ENCODE data around the gene GRAMD1A.
"Not testable (repeated sequence)": the region's sequence is repeated elsewhere in the genome, so short reads cannot be mapped to it uniquely, and the experiment has no call there.

The GRAMD1A gene

DNA sequence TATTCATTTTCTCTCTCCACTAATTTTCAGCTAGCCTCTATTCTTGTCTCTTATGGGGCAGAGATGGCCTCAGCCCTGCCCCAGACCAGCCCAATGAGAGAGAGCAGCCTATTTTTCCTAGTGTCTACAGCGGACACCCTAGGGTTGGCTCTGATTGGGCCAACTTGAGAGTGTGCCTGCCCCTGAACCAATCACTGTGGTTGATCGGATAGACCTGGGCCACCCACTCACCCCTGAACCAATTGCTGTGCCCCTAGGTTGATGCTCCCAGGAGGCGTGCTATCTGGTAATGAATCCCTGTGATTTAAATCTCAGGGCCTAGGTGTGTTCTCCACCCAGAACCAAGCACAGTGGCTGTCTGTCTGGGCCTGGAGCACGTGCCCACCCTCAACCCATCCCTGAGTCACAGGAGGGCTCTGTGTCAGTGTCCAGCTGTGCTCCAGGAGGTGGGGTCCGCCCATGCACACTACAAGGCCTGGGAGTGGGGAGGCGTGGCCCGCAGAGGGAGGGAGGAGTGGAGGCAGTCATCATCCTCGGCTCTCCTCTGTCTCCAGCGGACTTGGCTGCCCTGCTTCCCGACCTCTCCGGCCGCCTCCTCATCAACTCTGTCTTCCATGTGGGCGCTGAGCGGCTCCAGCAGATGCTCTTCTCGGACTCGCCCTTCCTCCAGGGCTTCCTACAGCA, 15.3 kb downstream of the GRAMD1A start:
- no peak for DNase-seq (ENCODE audit: low read depth, low spot score)
- no peak overlapping the region for H3K27ac ChIP-seq

DNA sequence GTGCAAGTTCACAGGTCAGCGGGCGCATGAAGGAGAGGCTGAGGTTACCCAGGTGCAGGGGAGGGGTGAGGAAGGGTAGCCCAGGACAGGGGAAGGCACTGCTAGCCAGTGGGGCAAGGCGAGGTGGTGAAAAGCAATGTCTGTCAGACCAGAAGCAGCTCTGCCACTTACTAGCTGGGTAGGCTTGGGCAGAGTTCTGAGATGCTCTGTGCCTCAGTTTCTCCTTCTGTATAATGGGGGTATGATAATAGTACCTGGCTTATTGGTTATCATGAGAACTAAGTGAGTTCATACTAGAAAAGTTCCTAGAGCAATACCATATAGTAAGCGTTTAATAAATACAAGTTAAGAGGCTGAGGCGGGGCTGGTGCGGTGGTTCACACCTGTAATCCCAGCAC, 15.8 kb downstream of the GRAMD1A start:
- no peak for DNase-seq (ENCODE audit: low read depth, low spot score)
- H3K27ac ChIP-seq, result no peak overlapping the region

- H3K27ac ChIP-seq, result no peak overlapping the region
- DNase-seq (ENCODE audit: low read depth, low spot score), result no peak
Observed at GRCh38 chr19:35017507-35017906, 17.4 kb downstream of the GRAMD1A start.

- DNase-seq (ENCODE audit: low read depth, low spot score), result no peak
- no peak overlapping the region for H3K27ac ChIP-seq
Observed at GRCh38 chr19:35018379-35018778, 18.3 kb downstream of the GRAMD1A start.

GRCh38 chr19:35019144-35019543, 19.0 kb downstream of the GRAMD1A start:
- H3K27ac ChIP-seq, result no peak overlapping the region

GRCh38 chr19:35021016-35021415, 20.9 kb downstream of the GRAMD1A start:
- DNase-seq (ENCODE audit: low read depth, low spot score), result no peak
- no peak overlapping the region for H3K27ac ChIP-seq

More at GRCh38 chr19:35019144-35019543, 19.0 kb downstream of the GRAMD1A start:
- DNase-seq (ENCODE audit: low read depth, low spot score), result no peak

DNA sequence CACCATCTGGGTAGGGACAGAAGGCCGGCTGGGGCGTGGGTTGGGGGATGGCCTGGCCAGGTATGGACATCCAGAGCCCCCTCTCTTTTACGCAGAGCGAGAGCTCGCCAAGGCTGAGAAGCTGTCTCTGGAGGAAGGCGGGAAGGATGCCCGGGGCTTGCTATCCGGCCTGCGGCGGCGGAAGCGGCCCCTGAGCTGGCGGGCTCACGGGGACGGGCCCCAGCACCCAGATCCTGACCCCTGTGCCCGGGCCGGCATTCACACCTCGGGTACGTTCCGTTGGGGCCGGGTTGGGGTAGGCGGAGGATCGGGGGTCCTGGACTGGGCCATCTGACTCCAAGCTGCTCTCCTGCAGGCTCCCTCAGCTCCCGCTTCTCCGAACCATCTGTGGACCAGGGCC, 21.5 kb downstream of the GRAMD1A start:
- DNase-seq (ENCODE audit: low read depth, low spot score), result no peak
- H3K27ac ChIP-seq, result no peak overlapping the region

- no peak overlapping the region for H3K27ac ChIP-seq
- DNase-seq (ENCODE audit: low read depth, low spot score), result no peak
Observed at GRCh38 chr19:35022460-35022859, 22.3 kb downstream of the GRAMD1A start.

- H3K27ac ChIP-seq, result no peak overlapping the region
- no peak for DNase-seq (ENCODE audit: low read depth, low spot score)
Observed at GRCh38 chr19:35023428-35023827, 23.3 kb downstream of the GRAMD1A start.

- DNase-seq (ENCODE audit: low read depth, low spot score), result no peak
- H3K27ac ChIP-seq, result no peak overlapping the region
Observed at GRCh38 chr19:35024095-35024494, 24.0 kb downstream of the GRAMD1A start.

DNA sequence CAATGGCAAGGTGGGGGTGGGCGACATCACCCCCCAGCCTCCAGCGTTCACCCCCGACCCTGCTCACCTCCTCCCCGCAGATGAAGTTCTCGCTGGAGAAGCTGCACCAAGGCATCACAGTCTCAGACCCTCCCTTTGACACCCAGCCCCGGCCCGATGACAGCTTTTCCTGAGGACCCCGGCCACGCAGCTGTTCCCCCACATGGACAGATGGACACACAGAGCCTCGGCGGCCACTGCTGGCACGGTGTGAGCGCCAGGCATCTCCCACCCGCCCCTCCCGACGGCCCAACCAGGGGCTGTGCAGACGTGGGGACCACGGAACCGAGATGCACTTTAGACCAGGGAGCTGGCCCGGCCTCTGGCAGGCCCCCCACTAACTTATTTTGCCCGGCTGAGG, 25.8 kb downstream of the GRAMD1A start:
- H3K27ac ChIP-seq, result no peak overlapping the region
- DNase-seq (ENCODE audit: low read depth, low spot score), result no peak

DNA sequence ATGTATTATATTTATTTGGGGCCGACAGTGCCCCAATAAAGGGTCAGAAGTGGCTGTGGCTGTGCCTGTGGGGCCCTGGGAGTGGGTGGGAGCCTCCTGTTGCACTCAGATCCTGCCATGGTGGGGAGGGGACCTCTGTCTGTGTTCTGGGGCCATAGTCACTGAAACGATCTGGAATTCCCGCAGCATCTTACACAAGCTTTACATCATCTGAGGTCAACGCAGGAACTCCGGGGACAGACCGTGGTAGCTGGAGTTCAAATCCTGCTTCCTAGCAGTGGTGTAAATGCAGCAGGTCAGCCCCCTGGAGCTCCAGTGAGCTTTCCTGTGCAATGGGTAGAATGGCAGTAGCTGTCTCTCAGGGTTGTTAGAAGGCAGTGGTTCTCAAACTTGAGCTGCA, 26.3 kb downstream of the GRAMD1A start:
- H3K27ac ChIP-seq, result no peak overlapping the region
- no peak for DNase-seq (ENCODE audit: low read depth, low spot score)

DNA sequence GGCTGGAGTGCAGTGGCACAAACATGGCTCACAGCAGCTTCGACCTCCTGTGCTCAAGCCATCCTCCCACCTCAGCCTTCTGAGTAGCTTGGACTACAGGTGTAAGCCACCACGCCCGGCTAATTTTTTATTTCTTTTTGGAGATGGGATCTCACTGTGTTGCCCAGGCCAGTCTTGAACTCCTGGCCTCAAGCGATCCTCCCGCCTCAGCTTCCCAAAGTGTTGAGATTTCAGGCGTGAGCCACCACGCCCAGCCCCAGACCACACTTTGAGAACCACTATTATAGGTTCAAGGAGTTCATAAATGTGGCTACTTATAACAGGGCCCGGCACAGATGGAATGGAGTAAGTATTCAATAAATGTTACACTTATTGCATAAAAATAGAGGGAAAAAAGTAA, 26.9 kb downstream of the GRAMD1A start:
- no peak overlapping the region for H3K27ac ChIP-seq
- no peak for DNase-seq (ENCODE audit: low read depth, low spot score)

DNA sequence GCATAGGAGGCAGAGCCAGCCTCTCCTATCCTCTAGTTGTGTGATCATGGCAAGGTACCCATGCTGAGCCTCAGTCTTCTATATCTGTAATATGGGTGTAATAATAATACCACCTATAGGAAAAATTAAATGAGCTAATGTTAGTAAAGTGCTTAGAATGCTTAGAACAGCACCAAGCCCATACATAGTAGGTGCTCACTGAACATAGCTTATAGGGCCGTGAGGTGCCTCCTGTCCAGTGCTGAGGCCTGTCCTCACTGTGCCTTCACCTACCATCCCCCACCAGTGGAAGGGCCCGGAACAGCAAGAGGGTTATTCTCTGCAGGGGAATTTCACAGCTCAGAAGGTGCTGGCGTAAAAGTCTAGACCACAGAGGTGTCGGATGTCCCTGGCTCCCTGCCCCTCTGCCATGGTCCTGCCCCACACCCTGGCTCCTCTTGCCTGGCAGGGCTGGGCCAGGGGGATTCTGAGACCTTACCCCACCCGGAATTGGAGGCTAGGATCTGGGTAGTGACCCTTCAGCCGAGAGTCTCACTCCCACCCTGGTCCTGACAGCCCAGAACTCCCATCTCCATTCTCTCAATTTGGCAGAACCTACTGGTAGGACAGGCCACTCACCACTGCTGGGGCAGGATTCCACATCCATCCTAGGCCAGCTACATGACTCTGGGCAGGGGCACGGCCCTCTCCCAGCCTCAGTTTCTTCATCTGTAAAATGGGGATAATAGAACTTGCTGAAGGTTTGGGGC, 27.9 kb downstream of the GRAMD1A start:
- no peak overlapping the region for H3K27ac ChIP-seq
- DNase-seq (ENCODE audit: low read depth, low spot score), result no peak

DNA sequence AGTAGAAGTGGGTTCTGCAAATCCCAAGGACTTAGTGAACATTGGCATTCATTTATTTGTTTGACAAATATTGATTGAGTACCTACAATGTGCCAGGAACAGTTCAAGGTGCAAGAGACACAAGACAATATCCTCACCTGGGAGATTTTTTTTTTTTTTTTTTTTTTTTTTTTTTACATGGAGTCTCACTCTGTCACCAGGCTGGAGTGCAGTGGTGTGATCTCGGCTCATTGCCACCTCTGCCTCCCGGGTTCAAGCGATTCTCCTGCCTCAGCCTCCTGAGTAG, 28.4 kb downstream of the GRAMD1A start:
- not testable (repeated sequence) for H3K27ac ChIP-seq; DNase-seq (ENCODE audit: low read depth, low spot score)

- H3K27ac ChIP-seq; DNase-seq (ENCODE audit: low read depth, low spot score): not testable (repeated sequence)
Observed at GRCh38 chr19:35029275-35029736, 29.2 kb downstream of the GRAMD1A start.

DNA sequence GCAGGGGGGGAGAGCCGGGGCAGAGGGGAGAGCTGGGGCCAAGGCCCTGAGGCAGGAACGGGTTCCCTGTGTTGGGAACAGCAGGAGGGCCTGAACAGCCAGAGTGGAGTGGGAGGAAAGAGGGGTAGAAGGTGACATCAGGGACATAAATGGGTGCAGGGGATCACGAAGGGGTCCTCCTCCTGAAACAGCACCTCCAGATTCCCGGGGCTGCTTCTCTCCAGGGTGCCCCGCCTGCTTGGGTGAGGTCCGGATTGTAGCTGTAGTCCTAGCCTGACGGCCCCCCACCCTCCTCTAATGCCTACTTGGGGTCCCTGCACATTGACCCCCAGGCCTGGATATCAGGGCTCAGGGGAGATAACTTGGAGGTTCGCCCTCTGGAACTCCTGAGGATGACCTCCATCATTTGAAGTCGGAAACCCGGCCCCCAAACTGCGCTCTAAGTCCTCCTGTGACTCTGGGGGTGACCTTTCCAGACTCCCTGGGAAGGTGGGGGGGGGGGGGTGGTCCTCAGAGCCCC, 29.7 kb downstream of the GRAMD1A start:
- no peak overlapping the region for H3K27ac ChIP-seq
- DNase-seq (ENCODE audit: low read depth, low spot score), result no peak

GRCh38 chr19:35030257-35031071, 30.3 kb downstream of the GRAMD1A start, which contains the start of gene SCN1B:
Gene SCN1B (plus strand): TSS chr19:35030470. CDS start chr19:35030821, 351 bp downstream.
- H3K27ac ChIP-seq, result no peak within 1 kb of the TSS
- no peak for DNase-seq (ENCODE audit: low read depth, low spot score)

DNA sequence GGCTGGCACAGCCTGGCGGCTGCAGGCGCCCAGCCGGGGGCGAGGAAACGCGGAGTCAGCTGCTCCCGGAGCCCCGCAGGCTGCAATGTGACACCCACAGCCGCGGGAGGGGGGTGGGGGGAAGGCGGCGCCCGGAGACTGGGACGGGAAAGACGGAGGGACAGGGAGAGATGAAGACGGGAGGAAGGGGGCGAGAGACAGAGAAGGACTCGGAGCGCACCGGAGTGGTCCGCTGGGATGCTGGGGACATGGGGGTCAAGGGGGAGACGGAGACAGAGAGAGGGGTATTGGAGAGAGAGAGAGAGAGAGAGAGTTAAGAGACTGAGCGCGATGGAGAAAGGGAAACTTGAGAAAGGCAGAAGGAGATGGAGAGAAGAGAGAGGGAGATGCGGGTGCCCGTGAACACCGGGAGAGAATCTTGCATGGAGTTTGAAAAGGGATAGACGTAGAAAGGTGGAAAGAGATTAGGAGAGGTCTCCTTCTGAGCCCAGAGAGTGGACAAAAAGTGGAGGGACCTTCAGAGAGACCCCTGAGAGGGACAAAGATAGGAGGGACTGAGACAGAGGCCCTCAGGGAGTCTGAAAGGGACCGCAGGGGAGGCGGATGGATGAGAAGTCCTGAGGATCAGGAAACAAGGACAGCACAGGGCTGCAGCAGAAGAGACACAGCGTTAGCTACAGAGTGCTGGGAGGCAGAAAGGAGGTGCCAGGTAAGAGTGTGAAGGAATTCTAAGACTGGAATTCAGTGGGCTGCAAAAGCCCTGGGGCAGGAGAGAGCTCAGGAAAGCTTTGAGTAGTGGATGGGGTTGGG, 31.2 kb downstream of the GRAMD1A start:
- DNase-seq (ENCODE audit: low read depth, low spot score), result no peak
- H3K27ac ChIP-seq, result no peak overlapping the region

- no peak overlapping the region for H3K27ac ChIP-seq
- no peak for DNase-seq (ENCODE audit: low read depth, low spot score)
Observed at GRCh38 chr19:35032356-35032865, 32.3 kb downstream of the GRAMD1A start.
